Tibial artery (tissue), 4 donors: ENCODE data around the gene TBATA.
A peak's percentile ranks its signal among the peaks of the same experiment; 100 is the strongest.

Experiments used
- DNase-seq, 2 donors: peaks; one replicate each; pipeline ENCODE4 v3.0.0-alpha.2; 2019
- H3K27ac ChIP-seq, 2 donors: fragments of 200-600 bp; sonication (generic) in 1 of 2; 1 replicate in 1 of 2; 2 replicates in 1 of 2; pipeline ENCODE4 v1.5.1; 2018 to 2019; ENCODE audit warnings: mild to moderate bottlenecking in 1 of 2
- H3K27me3 ChIP-seq, 2 donors: fragments of 200-600 bp; sonication (generic) in 1 of 2; one replicate each; pipeline versions ENCODE4 v1.5.1 to v1.6.0; 2016 to 2019
- H3K36me3 ChIP-seq, 3 donors: fragments of 200-600 bp; sonication (generic) in 2 of 3; one replicate each; pipeline ENCODE4 v1.5.1; 2016 to 2019; ENCODE audit warnings: mild to moderate bottlenecking in 2 of 3
- H3K4me1 ChIP-seq, 4 donors: fragments of 200-600 bp; sonication (generic) in 2 of 4; 1 replicate in 3 of 4; 2 replicates in 1 of 4; pipeline ENCODE4 v1.5.1; 2016 to 2019
- H3K4me3 ChIP-seq, 2 donors: fragments of 200-600 bp; sonication (generic) in 1 of 2; 1 replicate in 1 of 2; 2 replicates in 1 of 2; pipeline ENCODE4 v1.5.1; 2018 to 2019; ENCODE audit warnings: mild to moderate bottlenecking in 2 of 2
- H3K9me3 ChIP-seq, 3 donors: fragments of 200-600 bp; sonication (generic) in 1 of 3; one replicate each; pipeline ENCODE4 v1.5.1; 2016 to 2019
- intact Hi-C: fragments of 100-400 bp; cut with DNase I; formaldehyde crosslinking; loops from one replicate; pipeline ENCODE4 v1.15.0; 2023; ENCODE audit warnings: low total_unique reads
- TF ChIP-seq, protein P1 (sequence below), 2 experiments: fragments of 200-600 bp in 1 of 2; fragments of 450-650 bp in 1 of 2; IDR thresholded peaks; one replicate each; pipeline ENCODE4 v1.5.1; 2017 to 2019; ENCODE audit warnings: antibody characterized with exemption in 2 of 2, mild to moderate bottlenecking in 1 of 2, moderate library complexity in 1 of 2

TBATA gene

DNA sequence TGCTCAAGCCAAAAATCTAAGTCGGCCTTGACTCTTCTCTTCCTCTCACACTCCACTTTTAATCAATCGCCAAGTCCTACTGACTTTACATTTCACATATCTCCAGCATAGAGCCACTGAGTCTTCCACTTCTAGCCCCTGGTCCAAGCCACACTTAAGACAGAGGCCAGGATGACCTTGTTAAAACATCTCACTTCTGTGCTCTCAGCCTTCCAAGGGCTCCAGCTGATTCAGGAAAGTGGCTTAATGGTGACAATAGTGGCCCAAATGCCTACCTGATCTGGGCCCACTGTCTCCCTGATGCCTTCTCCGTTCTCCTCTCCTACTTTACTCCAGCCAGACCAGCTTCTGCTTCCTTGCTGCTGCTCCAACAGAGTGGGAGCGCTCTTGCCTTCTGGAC lies 4.4 kb downstream of the TBATA start:
- Histone ChIP-seq H3K27me3 (no peaks in the 10 kb centered on the region), H3K36me3 (no peaks in the 10 kb centered on the region), H3K4me1 (no peaks in the 10 kb centered on the region), H3K9me3 (no peaks in the 10 kb centered on the region), H3K4me3 (no peak overlapping the region), H3K27ac (no peak overlapping the region)
- TF ChIP-seq, protein P1, sequence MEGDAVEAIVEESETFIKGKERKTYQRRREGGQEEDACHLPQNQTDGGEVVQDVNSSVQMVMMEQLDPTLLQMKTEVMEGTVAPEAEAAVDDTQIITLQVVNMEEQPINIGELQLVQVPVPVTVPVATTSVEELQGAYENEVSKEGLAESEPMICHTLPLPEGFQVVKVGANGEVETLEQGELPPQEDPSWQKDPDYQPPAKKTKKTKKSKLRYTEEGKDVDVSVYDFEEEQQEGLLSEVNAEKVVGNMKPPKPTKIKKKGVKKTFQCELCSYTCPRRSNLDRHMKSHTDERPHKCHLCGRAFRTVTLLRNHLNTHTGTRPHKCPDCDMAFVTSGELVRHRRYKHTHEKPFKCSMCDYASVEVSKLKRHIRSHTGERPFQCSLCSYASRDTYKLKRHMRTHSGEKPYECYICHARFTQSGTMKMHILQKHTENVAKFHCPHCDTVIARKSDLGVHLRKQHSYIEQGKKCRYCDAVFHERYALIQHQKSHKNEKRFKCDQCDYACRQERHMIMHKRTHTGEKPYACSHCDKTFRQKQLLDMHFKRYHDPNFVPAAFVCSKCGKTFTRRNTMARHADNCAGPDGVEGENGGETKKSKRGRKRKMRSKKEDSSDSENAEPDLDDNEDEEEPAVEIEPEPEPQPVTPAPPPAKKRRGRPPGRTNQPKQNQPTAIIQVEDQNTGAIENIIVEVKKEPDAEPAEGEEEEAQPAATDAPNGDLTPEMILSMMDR (IDR thresholded peaks at IDR 0.05) = no peak
- intact Hi-C loops = no loop called here
- no peak for DNase-seq

DNA sequence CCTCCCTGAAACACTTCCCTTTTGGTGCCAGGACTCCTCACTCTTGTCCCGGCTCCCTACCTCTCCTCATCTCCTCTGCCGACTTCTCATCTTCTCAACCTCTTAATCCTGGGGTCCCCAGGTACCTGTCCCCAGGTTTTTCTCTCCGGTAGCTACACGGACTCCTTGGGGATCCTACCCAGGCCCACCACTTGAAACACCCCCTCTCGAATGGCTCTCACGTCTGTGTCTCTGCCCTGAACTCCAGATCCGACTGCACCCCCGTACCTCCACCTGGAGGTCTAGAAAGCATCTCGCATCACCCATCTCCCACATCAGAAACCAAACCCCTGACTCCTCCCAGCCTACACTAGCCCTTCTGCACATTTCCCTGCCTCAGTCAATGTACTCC lies 4.8 kb downstream of the TBATA start:
- no peaks in the 10 kb centered on the region for H3K9me3 ChIP-seq
- H3K27ac ChIP-seq = no peak overlapping the region
- no peak overlapping the region for H3K4me3 ChIP-seq
- H3K4me1 ChIP-seq = no peaks in the 10 kb centered on the region
- DNase-seq = no peak
- H3K36me3 ChIP-seq = no peaks in the 10 kb centered on the region
- intact Hi-C loops = no loop called here
- no peaks in the 10 kb centered on the region for H3K27me3 ChIP-seq
- TF ChIP-seq, protein P1 (IDR thresholded peaks at IDR 0.05) = no peak

DNA sequence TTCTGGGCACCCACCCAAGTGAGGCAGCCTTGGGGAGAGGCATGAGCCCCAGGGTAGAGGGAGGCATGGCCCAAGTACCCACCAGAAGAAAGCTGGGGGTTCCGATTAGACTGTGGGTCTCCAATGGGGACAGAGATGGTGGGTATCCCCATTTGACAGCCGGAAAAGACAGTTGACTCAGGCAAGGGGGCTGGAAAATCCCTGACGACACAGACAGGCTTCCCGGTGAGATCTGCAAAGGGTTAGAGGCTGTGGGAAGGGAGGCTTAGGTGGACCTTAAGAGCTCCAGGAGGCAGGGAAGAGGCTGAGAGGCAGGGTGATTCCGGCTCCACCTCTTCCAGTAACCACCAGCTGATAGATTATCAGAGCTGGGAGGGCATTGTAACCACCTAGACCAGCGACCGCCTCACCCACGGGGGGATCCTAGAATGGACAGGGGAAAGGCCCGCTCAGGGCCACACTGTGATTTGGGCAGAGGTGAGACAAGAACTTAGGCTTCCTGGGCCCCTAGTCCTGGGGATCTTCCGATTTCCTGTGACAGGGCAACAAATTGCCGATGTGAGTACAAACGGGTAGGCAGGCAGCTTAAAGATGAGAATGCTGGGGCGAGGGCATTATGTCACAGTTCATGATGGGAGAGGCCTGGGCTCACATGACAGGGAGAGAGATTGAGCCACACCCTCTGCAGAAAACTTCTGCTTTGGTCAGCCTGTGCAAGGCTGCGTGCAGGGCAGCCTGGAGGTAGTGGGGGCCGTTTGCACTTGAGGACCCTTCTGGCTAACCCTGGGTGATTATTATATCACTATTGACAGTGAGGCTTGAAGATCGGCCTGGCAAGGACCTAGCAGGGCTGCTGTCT lies 5.4 kb downstream of the TBATA start:
- H3K36me3 ChIP-seq = no peaks in the 10 kb centered on the region

DNA sequence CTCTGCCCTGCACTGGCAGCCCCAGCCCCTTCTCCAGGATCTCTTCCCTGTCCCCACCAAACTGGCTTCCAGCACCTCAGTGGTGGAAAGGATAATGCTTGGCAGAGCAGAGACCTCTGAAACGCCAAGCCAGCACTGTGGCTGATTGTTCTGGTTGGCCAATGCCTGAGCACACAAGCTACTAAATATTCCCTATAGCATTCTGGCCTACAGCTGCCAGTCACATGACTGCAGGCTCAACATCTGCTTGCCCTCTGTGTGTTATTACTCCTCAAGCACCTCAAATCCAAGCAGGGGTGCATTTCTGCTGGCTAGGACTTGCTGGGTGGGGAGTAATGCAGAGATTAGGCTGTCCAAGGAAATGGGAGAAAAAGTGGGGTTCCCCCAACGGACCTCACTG lies 6.1 kb downstream of the TBATA start:
- H3K4me1 ChIP-seq = no peaks in the 10 kb centered on the region
- TF ChIP-seq, protein P1 (IDR thresholded peaks at IDR 0.05) = no peak
- intact Hi-C loops = no loop called here
- DNase-seq = no peak
- H3K9me3 ChIP-seq = no peaks in the 10 kb centered on the region
- H3K4me3 ChIP-seq = no peak overlapping the region
- no peaks in the 10 kb centered on the region for H3K27me3 ChIP-seq
- H3K27ac ChIP-seq = no peak overlapping the region
- no peaks in the 10 kb centered on the region for H3K36me3 ChIP-seq

More for the DNA sequence above, 5.4 kb downstream of the TBATA start:
- H3K9me3 ChIP-seq = no peaks in the 10 kb centered on the region
- no peaks in the 10 kb centered on the region for H3K27me3 ChIP-seq
- H3K4me1 ChIP-seq = no peaks in the 10 kb centered on the region
- intact Hi-C loops = no loop called here
- DNase-seq = peak in 1 of 2 donors; percentile 55
- no peak overlapping the region for H3K27ac ChIP-seq
- H3K4me3 ChIP-seq = no peak overlapping the region
- TF ChIP-seq, protein P1 (IDR thresholded peaks at IDR 0.05) = no peak

DNA sequence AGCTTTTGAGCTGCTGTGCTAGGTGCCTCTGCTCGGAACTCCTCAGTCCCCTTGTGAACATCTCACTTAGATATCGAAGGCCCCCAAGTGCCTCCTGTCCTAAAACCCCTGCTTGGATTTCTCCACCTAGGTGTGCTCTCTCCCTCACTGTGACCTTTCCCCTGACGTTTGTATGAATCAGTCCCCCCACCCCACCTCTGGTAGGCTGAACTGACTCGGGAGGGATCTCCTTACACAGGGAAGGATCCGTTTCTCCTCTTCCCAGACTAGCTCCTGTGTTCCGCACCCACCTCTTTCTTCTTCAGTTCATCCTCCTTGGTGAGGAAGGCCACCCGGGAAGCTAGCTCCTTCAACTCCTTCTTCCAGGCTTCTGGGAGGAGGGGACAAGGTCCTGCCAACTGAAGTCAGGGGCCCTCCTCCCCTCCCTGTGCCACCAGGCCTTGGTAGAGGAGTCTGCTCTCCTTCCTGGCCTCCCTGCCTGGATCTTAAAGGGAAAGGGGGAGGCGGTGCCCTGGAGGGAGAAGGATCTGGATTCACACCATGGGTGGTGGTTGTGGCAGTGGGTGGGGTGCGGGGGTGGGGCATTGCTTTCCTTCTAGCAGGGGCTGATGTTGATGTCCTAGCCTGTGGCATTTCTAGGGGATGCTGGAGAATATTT lies 6.8 kb downstream of the TBATA start:
- H3K9me3 ChIP-seq = no peaks in the 10 kb centered on the region
- TF ChIP-seq, protein P1 (IDR thresholded peaks at IDR 0.05) = no peak

More for the DNA sequence above, 6.8 kb downstream of the TBATA start:
- H3K4me1 ChIP-seq = no peaks in the 10 kb centered on the region
- intact Hi-C loops = no loop called here
- H3K4me3 ChIP-seq = no peak overlapping the region
- no peak overlapping the region for H3K27ac ChIP-seq
- DNase-seq = peak in 1 of 2 donors; percentile 55
- no peaks in the 10 kb centered on the region for H3K27me3 ChIP-seq
- H3K36me3 ChIP-seq = no peaks in the 10 kb centered on the region
